ENCODE data around the gene PEX26.

PEX26 gene

DNA sequence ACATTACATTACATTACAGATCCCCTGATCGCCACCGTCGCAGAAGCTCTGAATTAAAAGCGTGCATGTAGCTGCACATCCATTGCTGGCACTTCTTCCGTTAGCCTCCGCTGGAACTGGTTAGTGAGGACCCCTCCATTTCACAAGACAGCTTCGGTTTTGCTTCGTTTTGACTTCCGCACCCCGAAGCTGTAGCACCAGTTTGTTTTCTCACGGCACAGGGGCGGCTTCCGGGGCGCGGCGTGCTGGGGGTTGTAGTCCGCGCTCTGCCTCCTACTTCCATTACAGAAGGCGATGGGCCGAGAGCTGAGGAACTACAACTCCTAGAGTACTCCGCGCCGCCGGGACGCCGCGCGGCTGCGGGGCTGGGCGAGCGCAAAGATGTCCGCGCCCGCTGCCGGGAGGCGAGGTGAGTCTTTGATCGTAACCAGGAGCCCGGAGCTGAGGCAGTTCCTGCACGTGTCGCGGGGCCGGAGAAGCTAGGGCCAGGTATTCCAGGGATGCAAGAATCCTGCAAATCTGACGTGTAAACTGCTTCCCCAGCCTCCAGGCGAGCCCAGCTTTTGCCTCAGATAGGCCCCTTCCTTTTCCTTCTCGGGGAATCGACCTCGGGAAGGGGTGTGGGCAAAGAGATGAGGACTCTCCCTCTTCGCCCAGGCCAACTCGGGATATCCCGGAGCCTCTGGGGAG lies at the start of gene PEX26:
PEX26 (plus strand) TSS at position 352 of the 690 bp plus-strand sequence. CDS start 387 bp downstream, outside the sequence.
- TF ChIP-seq, protein P1, sequence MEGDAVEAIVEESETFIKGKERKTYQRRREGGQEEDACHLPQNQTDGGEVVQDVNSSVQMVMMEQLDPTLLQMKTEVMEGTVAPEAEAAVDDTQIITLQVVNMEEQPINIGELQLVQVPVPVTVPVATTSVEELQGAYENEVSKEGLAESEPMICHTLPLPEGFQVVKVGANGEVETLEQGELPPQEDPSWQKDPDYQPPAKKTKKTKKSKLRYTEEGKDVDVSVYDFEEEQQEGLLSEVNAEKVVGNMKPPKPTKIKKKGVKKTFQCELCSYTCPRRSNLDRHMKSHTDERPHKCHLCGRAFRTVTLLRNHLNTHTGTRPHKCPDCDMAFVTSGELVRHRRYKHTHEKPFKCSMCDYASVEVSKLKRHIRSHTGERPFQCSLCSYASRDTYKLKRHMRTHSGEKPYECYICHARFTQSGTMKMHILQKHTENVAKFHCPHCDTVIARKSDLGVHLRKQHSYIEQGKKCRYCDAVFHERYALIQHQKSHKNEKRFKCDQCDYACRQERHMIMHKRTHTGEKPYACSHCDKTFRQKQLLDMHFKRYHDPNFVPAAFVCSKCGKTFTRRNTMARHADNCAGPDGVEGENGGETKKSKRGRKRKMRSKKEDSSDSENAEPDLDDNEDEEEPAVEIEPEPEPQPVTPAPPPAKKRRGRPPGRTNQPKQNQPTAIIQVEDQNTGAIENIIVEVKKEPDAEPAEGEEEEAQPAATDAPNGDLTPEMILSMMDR (IDR thresholded peaks at IDR 0.05; ENCODE audit: insufficient read depth, low read depth, low read length, missing control alignments): no peak
- DNase-seq (ENCODE audit: low read depth): peak; percentile 98
- peak within 1 kb of the TSS; percentile 97 for H3K4me3 ChIP-seq (ENCODE audit: low read length)

DNA sequence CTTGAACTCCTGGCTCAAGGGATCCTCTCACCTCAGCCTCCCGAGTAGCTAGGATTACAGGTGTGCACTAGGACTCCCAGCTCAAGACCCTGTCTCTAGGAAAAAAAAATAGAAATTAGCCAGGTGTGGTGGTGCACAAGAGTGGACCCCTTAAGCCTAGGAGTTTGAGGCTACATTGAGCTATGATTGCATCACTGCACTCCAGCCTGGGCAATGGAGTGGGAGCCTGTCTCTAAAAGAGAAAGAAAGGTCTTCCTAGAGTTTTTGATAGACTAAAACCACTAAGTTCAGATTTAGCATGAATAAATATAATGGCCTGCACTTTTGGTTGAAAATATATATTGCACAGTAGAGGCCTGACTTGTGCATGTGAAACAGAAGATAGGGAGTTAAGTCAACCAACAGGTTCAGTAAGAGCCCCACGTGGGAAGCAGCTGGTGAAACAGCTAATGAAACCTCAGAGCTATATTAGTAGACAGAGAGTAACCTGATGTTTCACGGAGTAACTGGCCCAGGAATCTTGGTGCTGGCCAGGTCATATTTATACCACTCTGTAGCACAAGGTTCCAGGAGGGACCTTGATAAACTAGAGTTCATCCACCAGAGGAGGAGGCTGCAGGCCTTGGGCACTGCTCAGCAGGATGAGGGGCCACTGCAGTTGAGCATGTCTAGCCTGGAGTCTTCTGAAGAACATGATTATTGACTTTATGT lies 48.8 kb upstream of the PEX26 start:
- peak; percentile 65 for DNase-seq (ENCODE audit: low read depth)
- TF ChIP-seq, protein P1 (IDR thresholded peaks at IDR 0.05; ENCODE audit: insufficient read depth, low read depth, low read length, missing control alignments): no peak
- no peak overlapping the region for H3K4me3 ChIP-seq (ENCODE audit: low read length)

DNA sequence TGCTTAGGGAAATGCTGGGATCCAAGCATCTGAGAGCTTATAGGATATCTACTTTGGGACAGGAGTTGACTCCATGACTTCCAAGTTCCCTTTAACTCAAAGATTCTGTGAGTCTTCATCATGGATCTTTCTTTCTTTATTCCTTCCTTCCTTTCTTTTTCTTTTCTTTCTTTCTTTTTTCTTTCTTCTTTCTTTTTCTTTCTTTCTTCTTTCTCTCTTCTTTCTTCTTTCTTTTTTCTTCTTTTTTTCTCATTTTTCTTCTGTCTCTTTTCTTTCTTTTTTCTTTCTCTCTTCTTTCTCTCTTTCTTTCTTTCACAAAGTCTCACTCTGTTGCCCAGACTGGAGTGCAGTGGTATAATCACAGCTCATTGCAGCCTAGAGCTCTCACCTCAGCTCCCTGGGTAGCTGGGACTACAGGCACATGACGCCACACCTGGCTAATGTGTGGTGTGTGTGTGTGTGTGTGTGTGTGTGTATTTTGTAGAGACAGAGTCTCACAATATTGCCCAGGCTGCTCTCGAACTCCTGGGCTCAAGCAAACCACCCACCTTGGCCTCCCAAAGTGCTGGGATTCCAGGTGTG lies 48.0 kb upstream of the PEX26 start:
- H3K4me3 ChIP-seq (ENCODE audit: low read length): no peak overlapping the region
- TF ChIP-seq, protein P1 (IDR thresholded peaks at IDR 0.05; ENCODE audit: insufficient read depth, low read depth, low read length, missing control alignments): no peak
- DNase-seq (ENCODE audit: low read depth): no peak

DNA sequence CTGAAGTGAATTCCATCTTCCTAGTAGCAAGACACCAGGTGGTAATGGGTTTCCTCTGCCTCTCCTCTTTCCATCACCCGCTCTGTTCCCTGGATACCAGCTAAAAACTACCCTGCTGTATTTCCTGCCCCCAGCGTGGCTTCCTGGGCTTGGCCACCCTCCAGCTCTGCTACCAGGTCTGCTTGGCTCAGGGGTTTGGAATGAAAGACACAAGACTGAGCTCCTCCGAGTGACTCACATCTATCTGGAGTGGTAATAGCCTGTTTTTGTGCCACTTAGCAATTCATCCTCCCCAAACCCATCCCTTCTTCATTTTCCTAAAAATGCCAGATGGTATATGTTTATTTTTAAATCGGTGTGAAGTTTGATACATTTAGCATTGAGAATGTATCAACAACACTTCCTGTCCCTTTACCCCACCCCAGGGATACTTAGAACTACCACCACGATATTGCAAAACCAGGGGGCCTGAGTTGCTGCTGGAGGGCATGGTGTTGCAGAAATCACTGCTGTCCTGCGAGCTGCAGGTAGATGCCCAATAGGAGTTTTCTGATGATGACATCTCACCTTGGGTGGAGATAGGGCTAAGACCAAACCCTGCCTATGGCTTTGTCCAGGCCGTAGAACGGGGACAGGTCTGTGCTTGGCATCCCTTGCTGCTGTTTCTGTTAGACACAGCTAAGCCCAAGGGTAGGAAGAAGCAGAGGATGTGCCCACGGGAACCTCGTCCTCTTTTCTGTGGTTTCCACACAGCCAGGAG lies 45.9 kb upstream of the PEX26 start:
- H3K4me3 ChIP-seq (ENCODE audit: low read length): peak overlapping the region; percentile 7
- TF ChIP-seq, protein P1 (IDR thresholded peaks at IDR 0.05; ENCODE audit: insufficient read depth, low read depth, low read length, missing control alignments): no peak
- peak; percentile 98 for DNase-seq (ENCODE audit: low read depth)

DNA sequence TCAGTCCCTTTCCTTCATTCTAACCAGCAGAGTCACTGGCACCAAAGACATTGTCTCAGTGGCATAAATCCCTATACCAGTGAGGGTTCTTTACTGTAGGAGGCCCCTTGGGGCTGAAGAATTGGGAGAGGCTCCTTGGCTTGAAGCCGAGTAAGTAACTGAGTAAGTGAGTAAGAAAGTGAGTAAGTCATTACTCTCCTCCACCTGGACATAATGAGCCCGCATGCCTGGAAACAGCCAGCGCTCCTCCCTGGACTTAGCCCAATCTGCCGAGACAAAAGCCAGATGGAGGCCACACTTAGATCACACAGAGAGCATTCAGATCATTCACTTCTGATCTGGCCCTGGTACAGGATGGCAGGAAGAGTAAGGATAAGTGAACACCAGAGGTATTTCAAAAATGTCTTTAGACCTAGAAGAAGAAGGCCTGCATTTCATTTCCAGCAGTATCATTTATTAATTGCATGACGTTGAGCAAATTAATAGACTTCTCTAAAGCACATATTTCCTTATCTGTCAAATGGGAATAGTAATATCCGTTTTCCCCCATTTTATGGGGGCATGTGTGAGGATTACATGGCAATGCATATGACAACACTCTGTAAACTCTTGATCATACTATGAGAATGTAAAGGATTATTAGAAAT lies 45.2 kb upstream of the PEX26 start:
- TF ChIP-seq, protein P1 (IDR thresholded peaks at IDR 0.05; ENCODE audit: insufficient read depth, low read depth, low read length, missing control alignments): no peak
- peak; percentile 96 for DNase-seq (ENCODE audit: low read depth)
- peak overlapping the region; percentile 7 for H3K4me3 ChIP-seq (ENCODE audit: low read length)

Measured in epithelial cell of esophagus (primary cell).